Vagina (tissue), 2 donors: ENCODE results near the gene FMC1. TPM values are rescaled to one million over a fixed set of nuclear protein-coding genes. Genes with fewer than 3 reads are reported as not detected.
"Not testable (repeated sequence)": the region's sequence is repeated elsewhere in the genome, so short reads cannot be mapped to it uniquely, and the experiment has no call there.

Experiments
- DNase-seq, 2 donors: peaks; one replicate each; pipeline ENCODE4 v3.0.0-alpha.2; 2017; ENCODE audit errors: extremely low spot score in 2 of 2
- H3K27ac ChIP-seq: fragments of 200-600 bp; sonication (generic); one replicate; pipeline ENCODE4 v1.5.1; 2019
- H3K27me3 ChIP-seq: fragments of 200-600 bp; sonication (generic); one replicate; pipeline ENCODE4 v1.5.1; 2019
- H3K36me3 ChIP-seq, 2 donors: fragments of 200-600 bp; sonication (generic); one replicate each; pipeline ENCODE4 v1.5.1; 2017 to 2019
- H3K4me1 ChIP-seq: fragments of 200-600 bp; sonication (generic); one replicate; pipeline ENCODE4 v1.5.1; 2019
- H3K4me3 ChIP-seq, 2 donors: fragments of 200-600 bp; sonication (generic); 1 replicate in 1 of 2; 2 replicates in 1 of 2; pipeline ENCODE4 v1.5.1; 2016 to 2019
- H3K9me3 ChIP-seq: fragments of 200-600 bp; sonication (generic); one replicate; pipeline ENCODE4 v1.5.1; 2019
- CTCF ChIP-seq, 3 experiments: fragments of 450-650 bp in 2 of 3; fragments of 200-600 bp in 1 of 3; sonication (generic) in 1 of 3; IDR thresholded peaks; one replicate each; pipeline ENCODE4 v1.5.1; 2017 to 2019; ENCODE audit warnings: antibody characterized with exemption in 3 of 3, mild to moderate bottlenecking in 2 of 3, moderate library complexity in 2 of 3
- POLR2A ChIP-seq, 2 donors: fragments of 450-650 bp; IDR thresholded peaks; one replicate each; pipeline ENCODE4 v1.6.1; 2017; ENCODE audit warnings: antibody characterized with exemption in 2 of 2, mild to moderate bottlenecking in 2 of 2, moderate library complexity in 2 of 2
- POLR2AphosphoS5 ChIP-seq, 2 donors: sonication (generic); formaldehyde crosslinking; IDR thresholded peaks; one replicate each; pipeline ENCODE4 v1.9.0; 2017; ENCODE audit warnings: antibody characterized with exemption in 2 of 2, mild to moderate bottlenecking in 2 of 2, low read depth in 1 of 2; ENCODE audit not compliant: insufficient read depth in 1 of 2
- intact Hi-C: fragments of 100-400 bp; cut with DNase I; formaldehyde crosslinking; loops from one replicate; pipeline ENCODE4 v1.15.1; 2023
- total RNA-seq: library from RNA; depleted of rRNA; stranded (reverse); fragments of >200 nt; gene quantifications from one replicate; pipeline ENCODE4 v1.2.3, GENCODE V29; 2016

FMC1 gene
- total RNA-seq, 1 donor from 2014 or later, result 8.6 TPM

- no peak overlapping the region for H3K4me3 ChIP-seq
- H3K9me3 ChIP-seq, result no peaks in the 10 kb centered on the region
- no peak for DNase-seq
- no peak overlapping the region for H3K27ac ChIP-seq
- no peak for TF ChIP-seq POLR2AphosphoS5 (IDR thresholded peaks at IDR 0.05; ENCODE audit: insufficient read depth in 1 of 2, low read depth in 1 of 2)
- no peak for TF ChIP-seq CTCF (IDR thresholded peaks at IDR 0.05)
- TF ChIP-seq POLR2A (IDR thresholded peaks at IDR 0.05), result no peak
- no peaks in the 10 kb centered on the region for H3K4me1 ChIP-seq
- H3K27me3 ChIP-seq, result no peaks in the 10 kb centered on the region
- intact Hi-C loops, result no loop called here
- no peaks in the 10 kb centered on the region for H3K36me3 ChIP-seq
Observed at GRCh38 chr7:139354729-139355128, 13.6 kb downstream of the FMC1 start.

GRCh38 chr7:139355320-139355719 lies 14.2 kb downstream of the FMC1 start:
- no peaks in the 10 kb centered on the region for H3K4me1 ChIP-seq
- TF ChIP-seq POLR2AphosphoS5 (IDR thresholded peaks at IDR 0.05; ENCODE audit: insufficient read depth in 1 of 2, low read depth in 1 of 2) (no peak), CTCF (IDR thresholded peaks at IDR 0.05) (no peak), POLR2A (IDR thresholded peaks at IDR 0.05) (no peak)
- no peak overlapping the region for H3K27ac ChIP-seq
- no peaks in the 10 kb centered on the region for H3K9me3 ChIP-seq
- intact Hi-C loops, result no loop called here
- no peak for DNase-seq
- H3K27me3 ChIP-seq, result no peaks in the 10 kb centered on the region
- H3K4me3 ChIP-seq, result no peak overlapping the region
- no peaks in the 10 kb centered on the region for H3K36me3 ChIP-seq

GRCh38 chr7:139357729-139358506 lies 16.8 kb downstream of the FMC1 start:
- H3K27ac ChIP-seq, result peak overlapping the region; percentile 100
- H3K36me3 ChIP-seq, H3K27me3 ChIP-seq, DNase-seq, H3K9me3 ChIP-seq: not testable (repeated sequence)
- peak overlapping the region; percentile 93 to 100 for H3K4me3 ChIP-seq
- intact Hi-C loops, result loop anchor here (2.0 kb wide), 1 partner anchor 17 kb away; the partner anchor contains the start of gene FMC1
- H3K4me1 ChIP-seq, result peaks cover 21% of the 10 kb centered on the region

- no peak for TF ChIP-seq POLR2AphosphoS5 (IDR thresholded peaks at IDR 0.05; ENCODE audit: insufficient read depth in 1 of 2, low read depth in 1 of 2)
- no peak for TF ChIP-seq CTCF (IDR thresholded peaks at IDR 0.05)
Observed at GRCh38 chr7:139358541-139359365, 17.6 kb downstream of the FMC1 start.

GRCh38 chr7:139359366-139360209 lies 18.5 kb downstream of the FMC1 start, which contains the start of gene LUC7L2:
TSS of gene LUC7L2 (plus strand) at chr7:139359894. CDS start at chr7:139360262, 368 bp downstream.
- no peaks in the 10 kb centered on the region for H3K36me3 ChIP-seq
- TF ChIP-seq POLR2A (IDR thresholded peaks at IDR 0.05), result peak in 1 of 2 donors; percentile 88
- TF ChIP-seq CTCF (IDR thresholded peaks at IDR 0.05), result no peak
- peak; percentile 95 to 99 for TF ChIP-seq POLR2AphosphoS5 (IDR thresholded peaks at IDR 0.05; ENCODE audit: insufficient read depth in 1 of 2, low read depth in 1 of 2)
- DNase-seq, result peak; percentile 97 to 99
- intact Hi-C loops, result loop anchor here (2.0 to 5.0 kb wide), 2 partner anchors 19 to 818 kb away; partner anchors contain the start of genes FMC1 and KDM7A
- no peaks in the 10 kb centered on the region for H3K27me3 ChIP-seq
- no peaks in the 10 kb centered on the region for H3K9me3 ChIP-seq
- H3K4me1 ChIP-seq, result peaks cover 37% of the 10 kb centered on the region
- peak within 1 kb of the TSS; percentile 100 for H3K27ac ChIP-seq
- H3K4me3 ChIP-seq, result peak within 1 kb of the TSS; percentile 93 to 100

More at GRCh38 chr7:139358541-139359365, 17.6 kb downstream of the FMC1 start:
- Histone ChIP-seq H3K9me3 (no peaks in the 10 kb centered on the region), H3K27me3 (no peaks in the 10 kb centered on the region), H3K27ac (peak overlapping the region; percentile 100), H3K4me3 (peak overlapping the region; percentile 93 to 100), H3K36me3 (no peaks in the 10 kb centered on the region), H3K4me1 (peaks cover 29% of the 10 kb centered on the region)
- DNase-seq, result no peak
- intact Hi-C loops, result loop anchor here (2.0 kb wide), 1 partner anchor 18 kb away; the partner anchor contains the start of gene FMC1
